HepG2 (cell line): ENCODE data around the gene THAP6. TPM values are rescaled to one million over a fixed set of nuclear protein-coding genes. Genes with fewer than 3 reads are reported as not detected.
A peak's percentile ranks its signal among the peaks of the same experiment; 100 is the strongest.

ENCODE experiments used
- CREB3 ChIP-seq: sonication (generic); formaldehyde crosslinking; IDR thresholded peaks from 2 replicates; pipeline ENCODE4 v1.5.0; 2020; ENCODE audit warnings: missing genetic modification reagents
- FOXK1 ChIP-seq: sonication (generic); formaldehyde crosslinking; IDR thresholded peaks from 2 replicates; pipeline ENCODE4 v1.4.0; 2020; ENCODE audit warnings: low read depth, missing genetic modification reagents, borderline replicate concordance
- KDM3A ChIP-seq: IDR thresholded peaks from 2 replicates; pipeline ENCODE4 v1.6.1; 2018; ENCODE audit warnings: low read depth, missing compliant biosample characterization
- MXD1 ChIP-seq: sonication (generic); formaldehyde crosslinking; IDR thresholded peaks from 2 replicates; pipeline ENCODE4 v1.4.0; 2020; ENCODE audit warnings: mild to moderate bottlenecking, missing genetic modification reagents
- PCBP1 ChIP-seq: fragments of 200-400 bp; formaldehyde crosslinking; IDR thresholded peaks from 2 replicates; pipeline ENCODE4 v1.6.1; 2017; ENCODE audit warnings: mild to moderate bottlenecking, low read depth, low read length, borderline replicate concordance
- RBFOX2 ChIP-seq: fragments of 200-400 bp; formaldehyde crosslinking; IDR thresholded peaks from 2 replicates; pipeline ENCODE4 v1.6.1; 2017; ENCODE audit warnings: low read depth, mild to moderate bottlenecking, low read length
- TARDBP ChIP-seq: sonication (generic); formaldehyde crosslinking; IDR thresholded peaks from 2 replicates; pipeline ENCODE4 v1.8.0; 2022; ENCODE audit warnings: mild to moderate bottlenecking, missing genetic modification reagents
- ZEB1 ChIP-seq: IDR thresholded peaks from 2 replicates; pipeline ENCODE4 v1.6.1; 2012; ENCODE audit warnings: mild to moderate bottlenecking, low read depth, inconsistent platforms; ENCODE audit not compliant: insufficient replicate concordance
- ZMYM2 ChIP-seq: sonication (generic); formaldehyde crosslinking; IDR thresholded peaks from 2 replicates; pipeline ENCODE4 v1.8.0; 2022; ENCODE audit warnings: mild to moderate bottlenecking, missing genetic modification reagents
- ZNF235 ChIP-seq: sonication (generic); formaldehyde crosslinking; IDR thresholded peaks from 2 replicates; pipeline ENCODE4 v1.8.1; 2023; ENCODE audit warnings: mild to moderate bottlenecking, missing genetic modification reagents, borderline replicate concordance
- ZNF329 ChIP-seq: sonication (generic); formaldehyde crosslinking; IDR thresholded peaks from 2 replicates; pipeline ENCODE4 v1.9.0; 2021; ENCODE audit warnings: low read depth, mild to moderate bottlenecking, missing genetic modification reagents
- ZNF687 ChIP-seq: sonication (generic); formaldehyde crosslinking; IDR thresholded peaks from 2 replicates; pipeline ENCODE4 v1.5.1; 2020; ENCODE audit warnings: mild to moderate bottlenecking, missing genetic modification reagents, moderate library complexity
- ZNF784 ChIP-seq: sonication (generic); formaldehyde crosslinking; IDR thresholded peaks from 2 replicates; pipeline ENCODE4 v1.5.1; 2020; ENCODE audit warnings: missing genetic modification reagents, mild to moderate bottlenecking, borderline replicate concordance
- polyA plus RNA-seq, 8 experiments: library from polyadenylated mRNA; depleted of rRNA in 3 of 8; stranded (reverse) in 7 of 8; unstranded in 1 of 8; fragments of >200 nt; fragmentation: Illumina TruSeq in 4 of 8; extraction: Trizol in 4 of 8; gene quantifications; 2 replicates each; pipeline versions ENCODE4 v1.2.1 to v1.2.3, GENCODE V29; 2011 to 2016; ENCODE audit warnings: low read depth in 4 of 8, missing spikeins in 1 of 8, mixed read lengths in 1 of 8; ENCODE audit not compliant: insufficient read depth in 1 of 8
- total RNA-seq, 5 experiments: library from RNA; depleted of rRNA; stranded (reverse); fragments of >200 nt; fragmentation: Illumina TruSeq; extraction: Trizol; gene quantifications; 2 replicates each; pipeline ENCODE4 v1.2.3, GENCODE V29; 2016; ENCODE audit warnings: low read depth in 1 of 5
- TF ChIP-seq, protein P1 (sequence below): sonication (generic); formaldehyde crosslinking; conservative IDR thresholded peaks from 2 replicates; pipeline ENCODE4 v1.4.0; 2020; ENCODE audit warnings: missing genetic modification reagents
- TF ChIP-seq, protein P2 (sequence below): sonication (generic); formaldehyde crosslinking; IDR thresholded peaks from 2 replicates; pipeline ENCODE4 v1.8.0; 2022; ENCODE audit warnings: mild to moderate bottlenecking, missing genetic modification reagents

The THAP6 gene
- total and polyA plus RNA-seq, 2 of the 13 experiments (the other 11 are each of a cell fraction or from before 2014, with no cell fraction given) = 9.3 to 14.7 TPM

GRCh38 chr4:75514131-75514948 is at the start of gene THAP6, which contains the start of gene RCHY1 (continued):
- TF ChIP-seq ZNF687 (CRISPR knock-in tag) (peak; percentile 96), TARDBP (CRISPR knock-in tag) (peak; percentile 89), ZNF235 (peak; percentile 58; the same call in 1 of the 2 replicates), ZMYM2 (CRISPR knock-in tag) (no peak; the same call in 1 of the 2 replicates), ZNF329 (no peak), PCBP1 (no peak), MXD1 (CRISPR knock-in tag) (no peak; the same call in 1 of the 2 replicates), RBFOX2 (peak; percentile 87), ZNF784 (CRISPR knock-in tag) (no peak), KDM3A (CRISPR knock-in tag) (peak; percentile 80), CREB3 (no peak), FOXK1 (CRISPR knock-in tag) (peak; percentile 77), ZEB1 (peak; percentile 56)
- TF ChIP-seq, protein P1, sequence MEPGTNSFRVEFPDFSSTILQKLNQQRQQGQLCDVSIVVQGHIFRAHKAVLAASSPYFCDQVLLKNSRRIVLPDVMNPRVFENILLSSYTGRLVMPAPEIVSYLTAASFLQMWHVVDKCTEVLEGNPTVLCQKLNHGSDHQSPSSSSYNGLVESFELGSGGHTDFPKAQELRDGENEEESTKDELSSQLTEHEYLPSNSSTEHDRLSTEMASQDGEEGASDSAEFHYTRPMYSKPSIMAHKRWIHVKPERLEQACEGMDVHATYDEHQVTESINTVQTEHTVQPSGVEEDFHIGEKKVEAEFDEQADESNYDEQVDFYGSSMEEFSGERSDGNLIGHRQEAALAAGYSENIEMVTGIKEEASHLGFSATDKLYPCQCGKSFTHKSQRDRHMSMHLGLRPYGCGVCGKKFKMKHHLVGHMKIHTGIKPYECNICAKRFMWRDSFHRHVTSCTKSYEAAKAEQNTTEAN (CRISPR knock-in tag) = no peak
- TF ChIP-seq, protein P2, sequence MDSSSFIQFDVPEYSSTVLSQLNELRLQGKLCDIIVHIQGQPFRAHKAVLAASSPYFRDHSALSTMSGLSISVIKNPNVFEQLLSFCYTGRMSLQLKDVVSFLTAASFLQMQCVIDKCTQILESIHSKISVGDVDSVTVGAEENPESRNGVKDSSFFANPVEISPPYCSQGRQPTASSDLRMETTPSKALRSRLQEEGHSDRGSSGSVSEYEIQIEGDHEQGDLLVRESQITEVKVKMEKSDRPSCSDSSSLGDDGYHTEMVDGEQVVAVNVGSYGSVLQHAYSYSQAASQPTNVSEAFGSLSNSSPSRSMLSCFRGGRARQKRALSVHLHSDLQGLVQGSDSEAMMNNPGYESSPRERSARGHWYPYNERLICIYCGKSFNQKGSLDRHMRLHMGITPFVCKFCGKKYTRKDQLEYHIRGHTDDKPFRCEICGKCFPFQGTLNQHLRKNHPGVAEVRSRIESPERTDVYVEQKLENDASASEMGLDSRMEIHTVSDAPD (CRISPR knock-in tag) = no peak
